Esophagus mucosa (tissue), 1 donor: ENCODE measurements around the gene SORCS3. TPM values are rescaled to one million over a fixed set of nuclear protein-coding genes. Genes with fewer than 3 reads are reported as not detected.

ENCODE experiments used
- ATAC-seq: fragments of 200-7000 bp; cut with Tn5 transposase; one replicate; pipeline ENCODE4 v1.9.1; 2020
- total RNA-seq: library from RNA; stranded (reverse); gene quantifications from one replicate; pipeline ENCODE4 v1.2.4, GENCODE V29; 2023
- donor health status: DM: yes; HTN: yes; CAD: no.

SORCS3 gene
- total RNA-seq, 1 donor from 2014 or later: not detected

DNA sequence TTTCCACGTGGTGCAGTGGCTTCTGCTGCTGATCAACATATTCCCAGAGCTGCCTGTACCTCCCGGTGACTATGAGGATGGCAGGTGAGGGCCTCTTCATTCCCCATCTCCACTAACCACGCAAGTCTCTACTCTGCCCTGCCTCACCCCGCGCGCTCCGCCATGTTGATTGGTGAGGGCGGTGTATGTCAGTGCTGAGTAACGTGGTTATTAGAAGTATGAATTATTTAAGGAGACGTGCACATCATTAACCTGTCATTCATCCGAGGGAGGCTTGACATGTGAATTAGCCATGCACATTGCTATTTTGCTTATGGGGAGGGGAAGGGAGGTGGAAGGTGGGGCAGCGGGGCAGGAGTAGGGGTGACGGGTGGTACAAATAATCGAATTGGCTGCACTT lies 138.6 kb downstream of the SORCS3 start:
- no peak for ATAC-seq

DNA sequence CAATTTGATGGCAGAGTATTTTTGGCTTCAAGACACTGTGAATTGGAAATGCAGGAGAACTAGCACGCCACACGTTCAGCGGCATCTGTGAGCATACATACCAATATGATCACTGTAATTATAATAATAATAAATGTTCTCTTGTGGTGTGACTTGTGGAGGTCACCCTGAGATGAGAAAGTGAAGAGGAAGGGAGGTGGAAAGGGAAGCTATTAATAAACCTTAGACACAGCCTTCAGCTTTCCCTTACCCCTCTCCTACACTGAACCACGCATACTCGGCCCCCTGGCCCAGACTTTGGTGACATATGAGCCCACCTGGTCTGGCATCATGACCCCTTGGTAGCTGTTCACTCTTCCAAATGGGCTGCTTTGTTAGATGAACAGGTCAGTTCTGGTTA lies 139.1 kb downstream of the SORCS3 start:
- ATAC-seq: no peak

DNA sequence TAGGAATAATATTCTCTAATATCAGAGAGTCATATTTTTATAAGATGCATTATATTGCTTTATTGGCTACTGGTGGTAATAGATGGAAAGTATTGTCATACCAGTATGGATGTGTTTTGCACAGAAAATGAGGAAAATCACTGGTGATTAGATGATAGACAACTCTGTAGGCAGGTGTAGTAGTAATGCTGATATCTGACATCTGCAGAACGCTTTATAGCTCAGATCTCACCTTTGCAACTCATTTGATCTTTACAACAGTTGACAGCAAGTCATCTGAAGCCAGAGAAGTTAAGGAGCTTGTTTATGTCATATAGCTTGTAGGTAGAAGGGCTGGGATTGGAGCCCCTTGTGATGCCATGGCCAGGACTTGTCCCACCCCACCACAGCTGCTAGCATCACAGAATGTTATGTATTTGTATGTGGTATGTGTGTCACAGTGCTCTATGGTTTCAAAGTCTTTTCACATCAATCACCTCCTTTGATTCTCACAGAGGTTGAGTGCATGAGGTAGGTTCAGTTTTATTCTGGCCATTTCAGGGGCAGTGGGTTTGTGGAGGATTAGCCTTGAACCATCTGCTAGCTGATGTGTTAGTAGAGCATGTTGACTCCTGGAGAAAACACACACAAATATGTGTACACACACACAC lies 140.0 kb downstream of the SORCS3 start:
- ATAC-seq: no peak

DNA sequence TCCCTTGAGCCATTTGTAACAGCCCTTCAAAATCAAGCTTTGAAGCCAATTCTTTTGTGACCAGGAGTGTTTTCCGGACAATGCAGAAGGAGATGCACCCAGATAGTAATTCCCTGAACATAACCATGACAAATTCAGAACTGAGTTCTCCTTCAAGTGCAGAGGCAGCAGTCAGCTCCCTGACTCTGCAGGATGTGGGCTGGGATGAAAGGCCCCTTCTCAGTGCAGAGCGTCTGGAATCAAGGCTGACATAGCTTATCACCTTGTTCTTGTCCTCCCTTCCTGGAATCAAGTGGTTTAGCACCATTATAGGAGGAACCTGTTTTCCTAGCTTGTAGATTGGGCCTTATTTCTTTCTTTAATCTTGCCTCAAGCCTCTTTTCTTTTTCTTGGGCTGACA lies 143.4 kb downstream of the SORCS3 start:
- no peak for ATAC-seq

DNA sequence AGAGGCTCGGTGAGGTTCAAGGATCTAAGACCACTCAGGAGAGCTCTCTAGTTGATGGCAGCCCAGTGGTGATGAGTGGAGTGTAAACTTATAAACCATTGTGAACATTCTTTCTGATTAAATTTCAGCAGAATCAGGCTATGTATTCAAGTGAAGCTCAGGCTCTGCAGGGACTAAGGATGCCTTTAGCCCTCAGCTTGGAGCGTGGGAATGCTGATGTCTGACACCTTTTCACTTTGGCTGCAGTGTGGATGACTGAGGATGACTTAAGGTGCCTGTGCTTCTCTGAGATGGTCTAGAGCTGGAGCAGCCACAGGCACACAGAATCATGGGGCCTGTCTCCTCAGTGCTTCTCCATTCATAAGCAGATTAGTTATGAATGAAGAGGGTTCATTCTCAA lies 150.4 kb downstream of the SORCS3 start:
- ATAC-seq: no peak

DNA sequence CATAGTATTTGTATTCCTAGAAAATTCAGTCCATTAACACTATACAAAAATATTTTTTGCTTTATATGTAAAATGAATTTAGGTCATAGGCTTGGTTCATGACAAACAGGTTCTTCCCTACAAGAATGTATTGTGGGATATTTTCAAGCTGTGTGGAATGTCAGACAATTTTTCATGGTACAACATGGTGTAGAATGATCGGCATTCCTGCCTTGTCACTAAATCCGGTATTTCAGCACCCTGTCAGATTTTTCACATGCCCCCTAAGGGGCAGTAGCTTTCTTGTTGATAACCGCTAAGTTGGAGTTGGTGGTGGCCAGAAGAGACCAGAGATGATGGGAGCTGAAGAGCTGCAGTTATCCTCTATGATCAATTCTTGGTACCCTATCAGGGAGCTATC lies 154.3 kb downstream of the SORCS3 start:
- ATAC-seq: no peak

DNA sequence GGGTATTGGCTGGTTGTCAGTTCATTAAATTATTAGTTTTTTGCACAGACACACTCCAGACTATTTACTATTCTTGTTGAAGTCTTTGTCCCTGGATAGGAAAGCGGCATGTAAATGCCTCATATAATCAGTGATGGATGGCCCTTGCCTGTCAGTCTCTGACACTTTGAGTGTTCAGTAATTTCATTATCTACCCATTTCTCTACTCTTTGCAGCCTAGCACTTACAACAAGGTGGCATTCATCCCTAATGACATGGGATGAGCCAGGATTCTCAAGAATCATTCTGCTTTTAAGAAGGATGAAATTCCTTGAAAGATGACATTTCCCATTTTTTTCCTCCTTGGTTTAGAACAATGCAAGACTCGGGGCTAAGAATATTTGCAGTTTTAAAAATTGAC lies 155.7 kb downstream of the SORCS3 start:
- ATAC-seq: no peak

DNA sequence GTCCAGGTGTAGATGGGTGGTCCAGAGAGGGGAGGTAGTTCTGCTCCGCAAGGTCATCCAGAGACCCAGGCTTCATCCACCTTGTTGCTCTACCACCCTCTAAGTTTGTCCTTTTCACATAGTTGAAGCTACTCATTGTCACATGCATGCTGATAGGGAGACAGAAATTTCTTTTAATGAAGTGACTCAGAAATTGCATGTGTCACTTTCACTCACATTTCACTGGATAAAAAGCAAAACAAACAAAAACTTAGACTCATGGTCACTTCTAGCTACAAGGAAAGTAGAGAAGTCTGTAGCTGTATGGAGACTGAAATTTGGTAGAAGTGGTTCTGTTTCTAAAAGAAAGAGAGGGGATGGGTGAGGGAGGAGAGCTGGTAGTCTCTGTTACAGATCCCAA lies 161.9 kb downstream of the SORCS3 start:
- no peak for ATAC-seq

DNA sequence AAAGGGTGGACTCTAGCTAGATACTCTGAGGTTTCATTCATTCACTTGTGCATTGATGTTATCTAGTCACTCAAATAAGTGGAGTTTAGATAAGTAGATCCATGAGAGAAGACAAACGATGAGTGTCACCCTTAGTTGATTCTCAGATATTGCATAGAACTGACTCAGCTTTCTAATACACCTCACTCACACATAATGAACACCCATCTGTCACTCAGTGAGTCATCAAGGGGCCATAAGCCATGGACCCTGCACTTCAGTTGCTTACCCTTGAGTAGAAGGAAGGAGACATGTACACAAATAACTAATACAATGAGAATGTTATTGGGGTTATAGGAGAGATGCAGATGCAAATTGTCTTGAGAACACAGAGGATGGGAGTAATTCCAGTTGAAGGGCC lies 163.8 kb downstream of the SORCS3 start:
- ATAC-seq: no peak

DNA sequence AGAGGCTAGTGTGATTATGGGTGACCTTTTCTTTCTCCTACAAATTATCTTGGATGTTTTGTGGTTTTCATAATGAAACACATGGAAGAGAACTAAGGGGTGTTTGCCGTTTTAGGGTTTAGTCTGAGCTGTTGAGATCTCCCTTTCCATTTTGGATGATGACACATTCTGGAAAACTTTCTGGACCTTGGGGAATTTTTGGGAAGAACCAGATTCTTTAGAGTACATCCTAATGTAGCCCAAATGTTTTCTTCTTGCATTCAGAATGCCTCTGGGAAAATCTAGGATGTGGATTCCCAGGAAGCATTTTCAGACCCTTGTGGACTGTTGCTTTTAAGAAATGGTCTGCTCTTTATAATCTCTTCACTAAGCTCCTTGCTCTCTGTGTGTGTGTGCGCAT lies 165.7 kb downstream of the SORCS3 start:
- no peak for ATAC-seq

DNA sequence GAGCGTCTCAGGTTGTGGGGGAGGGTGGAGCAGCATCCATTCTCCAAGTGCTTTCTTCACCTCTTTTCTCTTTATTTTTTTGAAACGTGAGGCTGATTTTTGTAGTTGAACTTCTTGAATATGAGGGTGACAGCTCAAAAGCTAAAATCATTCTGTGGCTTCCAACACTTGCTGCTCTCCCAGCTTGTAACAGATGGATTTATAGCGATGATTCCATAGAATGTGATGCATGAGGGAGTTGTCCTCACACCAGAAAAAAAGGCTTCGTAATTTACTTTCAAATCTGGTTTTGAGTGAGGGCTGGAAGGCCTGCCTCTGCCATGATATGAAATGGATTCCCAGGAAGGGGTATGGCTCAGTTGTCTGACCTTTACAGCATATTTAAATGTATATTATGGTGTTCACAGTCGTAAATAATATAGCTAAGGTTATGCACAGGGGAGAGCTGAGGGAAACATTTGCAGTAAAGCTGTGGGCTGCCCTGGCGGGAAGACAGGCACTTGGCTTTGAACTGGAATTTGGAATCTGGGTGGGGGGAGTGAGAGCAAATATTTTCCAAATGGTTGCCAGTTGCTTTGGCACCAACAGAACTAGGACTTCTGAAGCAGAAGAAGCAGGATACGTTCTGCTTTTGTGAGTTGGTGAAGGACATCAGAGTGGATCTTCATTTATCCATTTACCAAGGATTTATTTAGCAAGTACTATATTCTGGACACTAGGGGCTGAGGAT lies 166.7 kb downstream of the SORCS3 start:
- ATAC-seq: no peak

DNA sequence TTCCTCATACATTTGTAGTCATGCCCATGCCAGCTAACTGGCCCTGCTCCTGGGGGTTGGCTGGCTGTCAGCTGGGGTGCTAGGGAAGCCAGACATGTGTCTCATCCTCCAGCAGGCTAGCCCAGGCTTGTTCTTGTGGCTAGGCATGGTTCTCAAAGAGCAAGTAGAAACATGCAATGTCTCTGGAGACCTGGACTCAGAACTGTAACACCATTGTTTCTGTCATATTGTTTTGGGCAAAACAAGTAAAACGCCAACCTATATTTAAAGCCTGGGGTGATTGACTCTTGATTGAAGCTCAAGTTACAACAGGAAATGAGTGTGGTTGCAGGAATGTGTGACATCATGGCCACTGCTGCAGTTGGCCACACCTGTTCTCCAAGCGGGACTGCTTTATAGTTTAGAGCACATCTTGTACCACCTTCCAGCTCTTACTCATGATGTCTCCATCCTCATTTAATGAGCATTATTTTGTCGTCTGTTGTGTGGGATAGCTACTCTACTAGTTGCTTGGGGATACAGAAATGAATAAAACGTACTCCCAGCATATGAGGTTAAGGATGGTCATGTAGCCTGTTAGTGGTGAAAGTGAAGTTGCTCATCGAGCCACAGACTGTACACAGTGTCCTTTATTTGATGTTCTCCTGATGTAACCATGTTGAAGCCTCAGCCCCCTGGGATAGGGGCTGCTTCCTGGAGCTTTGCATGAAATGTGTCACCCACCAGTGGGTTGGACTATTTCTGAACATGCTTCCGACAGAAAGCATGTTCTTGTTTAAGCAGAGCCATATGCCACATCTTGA lies 168.4 kb downstream of the SORCS3 start:
- no peak for ATAC-seq

DNA sequence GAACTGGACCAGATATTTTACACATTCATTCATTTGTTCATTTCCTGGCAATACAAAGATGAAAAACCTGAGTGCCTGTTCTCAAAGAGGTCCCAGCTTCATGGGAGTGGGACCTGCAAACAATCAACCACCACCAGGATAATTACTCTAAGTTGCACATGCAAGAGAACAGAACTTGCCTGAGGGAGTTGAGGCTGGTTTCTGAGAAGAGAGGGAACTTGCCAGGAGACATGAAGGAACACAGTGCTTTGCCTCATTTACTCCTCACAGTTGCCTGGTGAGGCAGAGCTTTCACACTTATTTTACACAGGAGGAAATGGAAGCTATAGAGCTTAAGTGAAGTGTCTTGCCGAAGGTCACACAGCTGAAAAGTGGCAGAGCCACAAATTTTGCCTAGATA lies 170.1 kb downstream of the SORCS3 start:
- no peak for ATAC-seq

DNA sequence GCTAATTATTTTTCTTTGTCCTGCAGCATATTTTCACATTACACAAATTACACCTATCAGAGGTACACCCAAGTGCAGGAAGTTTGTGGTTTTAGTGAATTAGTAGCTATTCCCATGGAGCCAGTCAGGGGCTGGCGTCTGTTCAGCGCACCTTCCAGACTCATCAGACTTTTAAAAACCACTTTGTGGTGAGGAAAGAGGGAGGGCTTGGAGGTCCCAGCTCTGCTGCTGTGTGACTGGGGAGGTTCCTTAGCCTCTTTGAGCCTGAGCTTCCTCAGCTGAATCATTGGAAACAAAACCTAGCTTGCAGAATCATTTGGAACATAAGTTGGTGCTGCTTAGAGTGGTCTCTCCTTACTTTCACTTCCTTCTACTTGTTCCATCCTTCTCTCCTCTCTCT lies 175.4 kb downstream of the SORCS3 start:
- no peak for ATAC-seq

DNA sequence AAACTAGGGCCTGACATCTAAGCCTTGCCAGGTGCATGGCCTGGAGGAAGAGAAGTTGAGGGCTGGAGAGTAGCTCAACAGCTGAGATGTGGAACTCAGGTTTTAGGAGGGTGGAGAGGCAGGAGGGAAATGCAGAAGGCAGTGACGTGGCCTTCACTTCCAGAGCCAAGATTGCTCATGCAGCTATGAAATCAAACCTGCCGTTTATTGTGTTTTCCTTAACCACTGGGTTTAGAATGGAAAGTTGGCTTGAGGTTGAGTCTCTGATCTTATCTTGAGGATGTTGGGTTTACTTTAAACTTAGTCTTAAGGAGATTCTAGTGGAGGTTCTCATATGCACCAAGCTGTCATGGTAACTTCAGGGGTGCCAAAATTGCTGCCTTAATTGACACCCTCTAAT lies 178.6 kb downstream of the SORCS3 start:
- ATAC-seq: no peak

DNA sequence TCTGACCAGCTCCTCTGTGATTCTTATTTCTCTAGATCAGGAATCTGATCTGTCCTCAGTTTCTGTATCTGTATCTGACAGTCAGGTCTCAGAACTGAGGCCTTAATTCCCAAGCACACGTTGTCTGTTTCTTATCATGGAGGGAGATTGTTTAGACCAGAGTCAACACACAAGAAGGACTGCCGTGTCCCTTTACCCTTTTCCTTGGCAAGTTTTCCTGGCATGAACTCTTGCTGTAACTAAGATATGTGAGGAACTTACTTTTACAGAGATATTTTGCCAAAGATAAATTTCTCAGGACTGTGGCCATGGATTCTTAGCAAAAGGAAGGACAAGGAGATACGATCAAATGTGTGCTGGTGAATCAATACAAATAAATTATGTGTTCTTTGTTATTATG lies 181.0 kb downstream of the SORCS3 start:
- no peak for ATAC-seq

DNA sequence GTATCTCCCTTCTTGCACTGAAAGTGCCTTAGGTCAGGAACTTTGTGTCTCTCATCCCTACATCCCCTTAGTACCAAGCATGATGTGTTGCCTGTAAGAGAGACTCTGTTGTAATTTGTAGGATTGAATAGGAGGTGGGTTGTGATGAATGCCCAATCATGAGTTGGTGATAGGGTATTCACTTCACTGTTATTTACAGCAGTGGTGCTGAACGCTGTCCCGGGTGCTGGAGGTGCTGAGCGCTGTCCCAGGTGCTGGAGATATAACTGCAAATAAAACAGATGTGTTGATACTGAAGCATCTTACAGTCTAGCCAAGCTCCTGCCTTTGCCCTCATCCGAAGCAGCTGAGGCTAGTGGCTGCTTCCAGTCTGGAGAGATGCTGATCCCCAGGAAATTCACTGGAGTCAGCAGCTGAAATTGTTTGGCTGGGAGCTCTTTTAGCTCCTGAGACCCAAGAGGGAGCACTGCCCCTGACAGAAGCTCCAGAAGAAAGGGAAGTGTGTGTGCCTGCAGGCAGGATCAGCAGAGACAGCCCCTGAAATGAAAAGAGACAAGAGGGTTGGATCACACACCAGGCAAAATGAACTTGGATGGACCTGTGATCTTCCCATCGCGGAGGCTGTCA lies 183.4 kb downstream of the SORCS3 start:
- no peak for ATAC-seq

DNA sequence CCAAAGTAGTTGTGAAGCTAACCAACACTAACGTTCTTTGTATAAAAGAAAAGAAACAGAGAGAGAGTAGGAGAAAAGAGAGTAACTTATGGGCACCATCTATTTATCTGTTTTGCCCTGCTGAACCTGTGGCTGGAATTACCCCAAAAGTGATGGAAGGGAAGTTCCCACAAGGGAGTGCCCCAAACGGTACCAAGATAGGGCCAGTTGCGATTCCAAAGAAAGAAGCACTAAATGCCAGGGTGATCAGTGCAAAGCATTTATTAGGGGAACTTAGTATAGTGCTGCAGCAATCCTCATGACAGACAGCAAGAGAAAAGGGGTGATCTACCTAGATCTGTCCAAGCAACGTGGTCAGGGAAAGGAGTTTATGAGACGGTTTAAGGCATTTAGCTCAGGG lies 190.2 kb downstream of the SORCS3 start:
- ATAC-seq: no peak

DNA sequence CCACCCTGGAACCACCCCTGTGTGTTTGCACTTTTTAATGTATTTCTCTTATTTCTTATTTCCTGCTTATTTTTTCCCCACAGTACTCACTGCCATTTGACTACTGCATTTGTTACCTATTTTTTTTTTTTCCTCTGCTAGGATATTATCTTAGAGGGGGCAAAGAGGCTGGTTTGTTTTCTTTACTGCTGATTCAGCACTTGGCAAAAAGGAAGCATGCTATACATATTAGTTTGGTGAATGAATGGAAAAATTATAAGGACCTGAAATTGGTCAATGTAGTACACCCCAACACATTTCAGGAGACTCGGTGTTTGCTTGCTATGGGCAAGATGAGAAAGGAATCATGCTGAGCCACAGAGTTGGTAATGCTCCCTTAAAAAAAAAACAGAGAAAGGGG lies 193.5 kb downstream of the SORCS3 start:
- ATAC-seq: no peak

DNA sequence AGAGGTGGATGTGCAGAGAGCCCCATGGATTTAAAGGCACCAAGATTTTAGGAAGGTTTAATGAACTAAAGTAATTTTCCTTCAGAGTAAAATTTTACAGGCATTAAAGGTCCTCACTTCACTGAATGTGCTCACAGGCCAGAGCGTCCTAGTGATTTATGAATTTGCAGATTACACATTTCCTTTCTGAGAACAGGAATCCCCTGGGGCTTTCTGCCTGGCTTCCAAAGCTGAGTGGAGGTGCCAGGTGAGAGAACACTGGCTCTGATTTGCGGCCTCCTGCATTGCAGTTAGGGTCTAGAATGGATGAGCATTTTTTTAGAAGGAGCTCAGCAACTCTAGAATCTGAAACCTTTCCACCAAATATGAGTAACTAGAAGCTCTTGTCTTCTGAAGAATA lies 194.3 kb downstream of the SORCS3 start:
- ATAC-seq: no peak

DNA sequence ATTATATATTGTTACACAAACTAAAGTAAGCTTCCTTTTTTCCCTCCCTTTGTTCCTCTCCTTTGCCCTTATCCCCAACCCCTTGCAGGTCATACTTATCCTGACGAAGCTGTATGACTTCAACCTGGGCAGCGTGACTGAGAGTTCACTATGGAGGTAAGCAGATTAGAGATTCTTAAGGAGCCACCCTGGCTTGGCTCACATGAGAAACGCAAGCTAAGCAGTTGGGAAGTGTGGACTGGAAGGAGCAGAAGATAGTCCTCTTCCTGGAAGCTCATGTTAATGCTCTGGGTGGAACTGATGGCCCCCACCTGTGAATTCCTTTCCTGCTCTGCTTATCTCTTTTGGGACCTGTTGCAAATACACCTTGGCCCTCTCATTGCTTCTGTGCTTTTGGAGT lies 201.6 kb downstream of the SORCS3 start:
- ATAC-seq: no peak

DNA sequence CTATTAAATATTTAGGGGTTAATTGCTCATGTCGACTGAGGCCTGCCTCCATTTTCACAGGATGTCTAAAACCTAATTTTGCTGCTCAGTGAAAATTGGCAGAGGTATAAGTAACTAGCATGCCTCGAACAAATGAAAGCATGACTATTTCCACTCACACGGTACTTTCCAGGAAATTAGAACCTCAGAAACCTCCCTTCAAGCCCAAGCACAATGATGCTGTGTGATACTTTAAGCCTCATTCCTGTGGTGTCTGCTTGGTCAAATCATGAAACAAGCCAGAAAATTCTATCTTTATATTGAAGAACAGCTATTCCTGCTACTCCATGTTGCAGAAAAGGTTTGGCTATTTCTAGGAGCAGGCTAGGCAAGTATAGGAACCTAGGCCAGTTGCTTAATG lies 203.0 kb downstream of the SORCS3 start:
- no peak for ATAC-seq

DNA sequence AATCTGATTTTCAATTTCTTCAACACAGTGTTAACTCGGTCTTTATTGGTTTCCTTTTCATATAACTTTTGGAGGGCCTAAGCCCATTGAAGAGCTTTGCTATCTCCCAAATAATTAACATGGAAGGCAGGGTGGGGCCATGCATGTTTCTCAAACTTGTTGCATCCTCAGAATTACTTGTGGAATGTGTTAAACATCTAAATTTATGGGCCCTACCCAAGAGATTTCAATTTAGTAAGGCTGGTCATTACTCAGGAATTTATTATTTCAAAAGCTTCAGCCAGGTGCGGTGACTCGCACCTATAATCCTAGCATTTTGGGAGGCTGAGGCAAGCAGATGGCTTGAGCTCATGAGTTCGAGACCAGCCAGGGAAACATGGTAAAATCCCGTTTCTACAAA lies 208.9 kb downstream of the SORCS3 start:
- ATAC-seq: no peak
